Esophagus mucosa (tissue), 1 donor: ENCODE results near the gene VASH1. TPM values are rescaled to one million over a fixed set of nuclear protein-coding genes. Genes with fewer than 3 reads are reported as not detected.
"Not testable (repeated sequence)": the region's sequence is repeated elsewhere in the genome, so short reads cannot be mapped to it uniquely, and the experiment has no call there.

Experiments
- ATAC-seq: fragments of 200-7000 bp; cut with Tn5 transposase; one replicate; pipeline ENCODE4 v1.9.1; 2020
- total RNA-seq: library from RNA; stranded (reverse); gene quantifications from one replicate; pipeline ENCODE4 v1.2.4, GENCODE V29; 2023
- donor health status: DM: yes; HTN: yes; CAD: no.

VASH1 gene
- 1.4 TPM for total RNA-seq

DNA sequence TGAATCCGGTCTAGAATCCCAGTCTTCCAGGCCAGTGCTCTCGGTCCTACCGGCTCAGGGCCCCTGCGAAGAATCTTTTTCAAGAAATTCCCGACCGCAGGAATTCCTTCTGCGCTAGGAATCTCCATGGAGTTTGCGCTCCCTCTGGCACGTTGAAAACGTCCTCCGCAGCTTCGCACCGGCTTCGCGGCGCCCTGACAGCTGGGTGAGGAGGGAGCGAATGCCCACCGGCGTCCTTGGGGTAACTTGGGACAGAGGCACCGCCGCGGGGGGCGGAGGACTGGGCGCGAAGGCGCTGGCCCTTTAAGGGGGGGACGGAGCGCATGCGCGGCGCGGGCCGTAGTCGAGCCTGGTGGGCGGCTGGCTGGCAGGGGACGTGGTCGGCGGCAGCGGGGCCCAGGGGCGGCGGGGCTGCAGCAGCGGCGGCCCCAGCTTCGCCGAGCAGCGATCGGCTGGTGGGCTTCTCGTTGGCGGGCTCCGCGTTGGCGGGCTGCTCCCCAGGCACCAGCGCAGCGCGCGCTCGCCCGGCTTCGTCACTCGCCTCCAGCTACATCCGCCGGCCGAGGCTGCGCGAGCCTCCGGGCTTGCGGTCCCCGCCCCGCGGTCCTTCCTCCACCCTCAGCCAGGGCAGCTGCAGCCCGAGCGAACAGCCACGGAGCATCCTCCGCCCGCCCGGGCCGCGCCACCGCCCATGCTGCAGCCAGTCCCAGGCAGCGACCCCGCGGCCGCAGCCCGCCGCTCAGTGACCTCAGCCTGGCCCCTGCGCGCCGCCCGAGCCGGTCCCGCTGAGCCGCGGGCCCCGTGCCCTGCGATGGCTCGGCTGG lies at the start of gene VASH1:
Gene VASH1, plus strand, starts transcription at position 333 of the 824 bp plus-strand sequence. CDS start 1,354 bp downstream, outside the sequence.
- peak; percentile 65 for ATAC-seq

DNA sequence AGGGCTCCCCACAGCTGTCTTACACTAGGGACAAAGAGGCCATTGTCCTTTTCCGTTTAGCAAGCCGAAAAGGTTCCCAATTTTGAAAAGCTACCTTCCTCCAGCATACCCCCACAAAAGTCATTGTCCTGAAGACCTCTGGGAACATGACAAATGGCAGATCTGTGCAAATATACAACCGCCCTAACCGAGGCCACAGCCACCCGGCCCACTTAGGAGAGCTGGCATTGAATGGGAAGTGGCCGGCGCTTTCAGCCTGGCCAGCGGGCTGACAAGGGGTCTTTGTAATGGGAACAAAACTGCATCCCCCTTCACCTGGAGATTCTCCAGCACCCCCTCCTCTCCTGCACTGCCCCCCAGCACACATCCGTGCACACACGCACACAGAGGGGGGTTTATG lies 48.1 kb upstream of the VASH1 start:
- no peak for ATAC-seq

DNA sequence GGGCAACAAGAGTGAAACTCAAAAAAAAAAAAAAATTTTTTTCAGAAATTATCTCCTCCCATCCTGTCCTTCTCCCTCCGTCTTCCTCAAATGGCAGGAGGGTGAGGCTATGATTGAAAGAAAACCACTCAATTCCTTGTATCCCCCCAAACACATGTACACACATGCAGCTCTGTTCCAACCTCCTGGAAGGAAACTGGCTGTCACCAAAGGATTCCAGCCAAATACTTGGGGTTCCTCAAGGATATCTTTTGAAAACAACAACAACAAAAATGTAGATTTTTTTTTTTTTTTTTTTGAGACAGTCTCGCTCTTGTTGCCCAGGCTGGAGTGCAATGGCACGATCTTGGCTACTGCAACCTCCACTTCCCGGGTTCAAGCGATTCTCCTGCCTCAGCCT lies 46.8 kb upstream of the VASH1 start:
- no peak for ATAC-seq

DNA sequence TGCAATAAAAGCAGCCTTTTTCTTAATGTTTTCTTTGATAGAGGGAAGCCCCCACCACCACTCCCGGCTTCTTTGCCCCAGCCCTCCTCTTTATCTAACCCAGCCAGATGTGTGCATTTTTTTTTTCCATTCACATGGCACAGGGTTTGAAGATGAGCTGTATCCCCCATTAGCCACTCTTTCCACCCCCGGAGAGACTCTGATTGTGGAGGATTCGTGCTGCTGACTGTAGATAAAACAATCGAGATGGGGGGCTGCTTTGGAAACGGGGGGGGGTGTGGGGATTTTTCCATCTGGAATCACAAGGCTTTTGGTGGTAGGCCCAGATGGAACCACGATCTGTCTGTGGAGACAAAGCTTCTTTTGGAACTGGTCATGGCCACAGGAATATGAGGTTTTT lies 46.2 kb upstream of the VASH1 start:
- ATAC-seq = no peak

DNA sequence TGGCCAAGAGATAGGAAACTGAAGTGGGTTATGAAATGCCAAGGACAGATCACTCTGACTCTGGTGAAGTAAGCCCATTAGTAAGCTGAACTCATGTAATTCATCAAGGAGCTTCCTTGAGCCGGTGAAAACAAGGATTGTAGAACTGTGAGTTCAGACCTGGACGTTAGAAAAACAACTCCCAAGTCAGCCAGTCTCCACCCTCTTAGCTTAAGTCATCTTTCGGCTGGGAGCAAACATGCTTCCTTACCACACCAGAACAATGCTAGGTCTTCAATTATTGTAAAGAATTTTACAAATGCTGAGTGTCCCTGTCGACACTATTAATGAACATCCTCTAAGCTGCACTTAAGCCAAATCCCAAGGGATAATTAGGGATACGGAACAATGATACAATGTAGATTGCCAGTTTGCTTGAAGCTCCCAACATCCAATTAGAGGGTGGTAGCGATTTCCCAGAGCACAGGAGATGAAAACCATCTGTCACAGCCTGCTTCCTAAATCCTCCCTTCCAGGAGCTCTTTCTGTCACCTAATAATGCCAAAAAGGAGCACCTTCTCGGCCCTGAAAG lies 45.7 kb upstream of the VASH1 start:
- peak; percentile 50 for ATAC-seq

DNA sequence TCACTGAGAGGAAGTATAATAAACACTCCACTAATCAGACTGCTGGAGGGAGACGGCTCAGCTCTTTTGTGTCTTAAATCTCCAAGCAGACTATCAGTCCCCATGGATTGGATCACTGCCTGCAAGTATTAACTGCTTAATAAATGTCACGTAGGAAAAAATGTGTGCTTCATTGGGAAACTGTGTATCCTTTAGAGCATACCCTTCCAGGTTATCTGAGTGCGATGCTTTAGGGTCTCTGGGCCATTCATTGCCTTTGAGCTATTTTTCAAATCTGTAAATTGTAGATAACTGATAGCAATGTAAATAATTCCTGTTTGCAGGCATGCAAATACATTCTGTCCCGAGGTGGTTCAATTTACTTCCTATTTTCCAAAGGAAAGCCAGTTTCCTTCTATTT lies 45.0 kb upstream of the VASH1 start:
- ATAC-seq = no peak

DNA sequence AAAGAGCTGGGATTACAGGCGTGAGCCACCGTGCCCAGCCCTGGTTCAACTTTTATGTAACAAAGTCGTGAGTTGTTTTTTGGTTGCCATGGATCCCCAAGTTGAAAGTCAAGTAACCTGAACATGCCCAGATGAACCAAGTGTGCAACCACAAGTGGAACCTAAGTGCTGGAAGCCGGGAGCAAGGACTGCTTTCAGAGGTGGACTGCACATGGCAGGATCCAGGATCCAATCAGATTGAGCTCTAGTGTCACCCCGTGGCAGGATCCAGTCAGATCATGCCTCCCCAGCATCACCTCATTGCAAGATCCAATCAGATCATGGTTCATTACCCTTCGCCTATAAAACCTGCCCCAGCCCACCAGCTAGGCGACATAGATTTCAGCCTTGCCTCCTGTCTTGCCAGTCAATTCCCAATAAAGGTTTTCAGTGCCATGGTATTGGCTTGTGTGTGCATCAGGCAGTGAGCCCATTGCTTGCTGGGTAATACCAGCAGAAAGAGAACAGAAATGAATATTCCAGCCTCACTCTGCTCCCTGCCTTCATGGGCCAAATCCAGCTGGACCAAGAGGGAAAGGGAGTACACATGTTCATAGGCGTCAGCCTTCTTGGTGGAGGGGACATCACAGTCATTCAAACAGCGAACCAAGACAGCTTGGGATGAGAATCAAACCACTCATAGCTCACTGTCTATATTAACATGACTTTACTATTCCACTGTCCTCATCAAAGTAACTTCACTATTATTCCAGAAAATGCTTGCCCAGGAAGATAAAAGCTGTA lies 43.6 kb upstream of the VASH1 start:
- no peak for ATAC-seq

DNA sequence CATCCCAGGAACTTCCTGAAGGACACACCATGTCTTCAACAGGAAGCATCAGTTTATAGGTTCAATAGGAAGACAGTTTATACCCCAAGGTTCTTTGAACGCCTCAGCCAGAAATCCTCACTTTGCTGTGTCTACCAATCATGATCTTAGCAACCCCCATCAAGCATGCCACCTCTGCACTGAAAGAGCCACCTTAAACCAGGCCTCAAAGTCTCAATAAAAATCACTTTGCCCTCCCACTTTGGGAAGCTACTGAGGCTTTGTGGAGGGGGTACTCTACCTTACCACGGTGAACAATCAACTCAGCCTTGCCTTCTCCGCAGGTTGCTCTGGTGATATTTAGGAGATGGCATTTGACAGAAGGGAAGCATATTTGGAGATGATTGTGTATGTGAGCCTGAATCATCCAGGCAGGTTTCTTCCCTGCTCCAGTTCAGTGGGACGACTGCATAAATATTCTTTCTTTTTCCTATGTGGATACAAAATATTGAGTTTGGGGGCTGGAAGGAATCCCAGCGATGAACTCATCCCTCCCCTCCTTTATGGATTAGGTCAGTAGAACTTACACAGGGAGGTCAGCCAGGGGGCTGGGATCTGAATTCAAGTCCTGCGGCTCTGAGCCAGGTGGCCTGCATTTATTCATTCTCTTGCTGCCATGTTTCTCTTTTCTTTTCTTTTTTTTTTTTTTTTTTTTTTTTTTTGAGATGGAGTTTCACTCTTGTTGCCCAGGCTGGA lies 42.8 kb upstream of the VASH1 start:
- no peak for ATAC-seq

DNA sequence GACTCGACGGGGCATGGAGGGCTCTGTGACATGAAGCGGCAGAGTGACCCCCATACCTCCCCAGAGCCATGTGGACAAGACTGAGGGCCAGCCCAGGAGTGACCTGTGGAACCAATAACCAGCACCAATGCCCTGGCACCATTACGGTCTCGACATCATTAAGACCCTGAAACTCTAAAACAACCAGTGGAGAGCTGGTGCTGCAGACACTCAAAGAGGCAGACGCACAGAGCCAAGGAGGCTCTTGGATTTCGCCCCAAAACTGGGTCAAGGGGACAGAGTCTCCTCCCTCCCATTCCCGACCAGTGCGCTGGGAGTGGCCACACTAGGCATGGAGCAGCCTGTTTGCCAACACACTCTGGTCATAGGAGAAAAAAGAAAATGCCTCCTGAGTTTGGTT lies 41.6 kb upstream of the VASH1 start:
- peak; percentile 12 for ATAC-seq

DNA sequence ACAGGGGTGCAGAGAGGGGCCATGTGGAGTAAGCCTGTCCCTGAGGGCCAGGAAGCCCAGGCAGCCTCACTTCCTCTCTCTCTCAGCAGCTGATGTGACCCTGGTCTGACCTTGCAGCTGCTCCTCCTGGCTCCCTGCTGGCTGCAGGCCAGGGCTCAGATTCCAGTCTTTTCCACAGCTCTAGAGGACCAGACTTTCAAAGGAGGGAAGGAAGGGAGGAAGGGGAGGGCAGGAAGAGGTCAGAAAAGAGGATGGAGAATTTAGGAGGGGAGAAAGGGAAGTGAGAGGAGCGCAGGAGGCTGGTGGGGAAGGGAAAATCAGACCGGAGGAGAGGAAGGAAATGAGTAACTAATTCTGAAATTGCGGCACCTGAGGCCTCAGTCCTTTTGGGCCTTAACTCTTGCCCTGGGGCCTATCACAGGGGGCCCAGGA lies 40.9 kb upstream of the VASH1 start:
- peak; percentile 41 for ATAC-seq

DNA sequence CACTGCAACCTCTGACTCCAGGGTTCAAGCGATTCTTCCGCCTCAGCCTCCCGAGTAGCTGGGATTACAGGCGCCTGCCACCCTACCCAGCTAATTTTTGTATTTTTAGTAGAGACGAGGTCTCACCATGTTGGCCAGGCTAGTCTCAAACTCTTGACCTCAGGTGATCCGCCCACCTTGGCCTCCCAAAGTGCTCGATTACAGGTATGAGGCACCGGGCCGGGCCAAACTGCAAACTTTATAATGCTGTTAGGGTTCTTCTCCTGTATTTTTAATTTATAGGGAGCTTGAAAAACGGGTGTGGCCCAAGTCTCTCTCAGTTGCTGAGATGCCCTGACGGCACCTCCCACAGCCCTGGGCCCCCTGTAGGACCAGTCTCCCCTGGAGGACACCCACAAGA lies 39.8 kb upstream of the VASH1 start:
- ATAC-seq = not testable (repeated sequence)

DNA sequence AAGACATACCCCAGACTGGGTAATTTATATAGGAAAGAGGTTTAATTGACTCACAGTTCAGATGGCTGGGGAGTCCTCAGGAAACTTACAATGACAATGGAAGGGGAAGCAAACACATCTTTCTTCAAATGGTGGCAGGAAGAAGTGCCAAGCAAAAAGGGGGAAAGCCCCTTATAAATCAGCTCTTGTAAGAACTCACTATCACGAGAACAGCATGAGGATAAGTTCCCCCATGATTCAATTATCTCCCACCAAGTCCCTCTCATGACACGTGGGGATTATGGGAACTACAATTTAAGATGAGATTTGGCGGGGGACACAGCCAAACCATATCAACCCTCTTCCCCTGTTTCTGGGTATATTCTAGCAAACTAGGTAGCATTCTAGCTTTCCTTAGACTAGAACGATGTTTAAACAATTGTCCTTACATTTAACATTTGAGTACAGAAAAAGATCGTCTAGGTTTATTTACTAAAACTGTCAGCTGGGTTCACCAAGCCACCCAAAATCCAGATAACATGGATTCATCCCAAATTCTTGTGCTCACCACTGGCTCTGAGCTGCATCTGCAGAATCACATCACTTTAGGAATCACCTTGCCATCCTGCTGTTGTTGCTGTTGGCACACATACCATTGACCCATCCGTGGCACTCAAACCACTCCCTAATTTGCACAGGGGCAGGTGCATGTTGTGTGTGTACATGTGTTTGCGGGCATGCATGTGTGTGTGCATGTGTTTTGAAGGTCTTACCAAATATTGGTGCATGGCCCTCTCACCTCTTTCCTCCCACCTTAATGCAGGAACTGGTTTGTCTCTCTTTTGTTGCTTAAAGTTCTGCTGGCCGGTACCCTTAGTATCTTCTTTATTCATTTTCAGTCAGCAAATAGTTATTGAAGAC lies 36.4 kb upstream of the VASH1 start:
- ATAC-seq = no peak

DNA sequence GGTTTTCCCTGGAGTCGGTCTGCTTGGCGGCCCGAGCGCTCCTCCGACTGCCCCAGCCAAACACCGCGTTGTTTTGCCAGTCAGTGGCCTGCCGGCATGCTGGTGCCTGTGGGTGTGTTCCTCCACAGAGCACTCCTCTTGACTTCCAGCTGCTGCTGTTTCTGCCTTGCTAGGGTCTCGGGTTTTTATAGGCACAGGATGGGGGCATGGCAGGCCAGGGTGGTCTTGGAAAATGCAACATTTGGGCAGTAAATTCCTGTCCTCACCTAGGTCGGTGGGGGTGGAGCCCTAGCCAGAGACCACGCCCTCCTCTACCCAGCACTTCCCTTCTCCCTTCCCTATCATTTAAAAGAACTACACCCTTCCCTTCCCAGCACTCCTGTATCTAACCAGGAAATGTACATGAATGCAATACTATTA lies 34.7 kb upstream of the VASH1 start:
- ATAC-seq = no peak

DNA sequence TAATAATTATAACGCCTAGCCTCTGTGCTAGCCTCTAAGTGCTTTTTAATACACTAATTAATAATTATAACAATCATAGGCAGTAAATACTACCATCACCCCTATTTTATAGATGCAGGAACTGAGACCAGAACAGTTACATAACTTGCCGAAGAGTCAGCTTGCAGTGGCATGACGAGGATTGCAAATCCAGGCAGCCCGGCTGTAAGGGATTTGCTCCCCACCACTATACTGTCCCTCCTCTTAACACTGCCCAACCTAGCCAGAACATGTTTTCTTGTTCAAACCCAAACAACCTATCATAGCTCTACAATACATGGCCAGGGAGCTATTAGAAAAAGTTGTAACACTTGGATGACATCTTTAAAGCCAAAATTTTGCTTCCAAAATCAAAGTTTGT lies 33.9 kb upstream of the VASH1 start:
- peak; percentile 68 for ATAC-seq

DNA sequence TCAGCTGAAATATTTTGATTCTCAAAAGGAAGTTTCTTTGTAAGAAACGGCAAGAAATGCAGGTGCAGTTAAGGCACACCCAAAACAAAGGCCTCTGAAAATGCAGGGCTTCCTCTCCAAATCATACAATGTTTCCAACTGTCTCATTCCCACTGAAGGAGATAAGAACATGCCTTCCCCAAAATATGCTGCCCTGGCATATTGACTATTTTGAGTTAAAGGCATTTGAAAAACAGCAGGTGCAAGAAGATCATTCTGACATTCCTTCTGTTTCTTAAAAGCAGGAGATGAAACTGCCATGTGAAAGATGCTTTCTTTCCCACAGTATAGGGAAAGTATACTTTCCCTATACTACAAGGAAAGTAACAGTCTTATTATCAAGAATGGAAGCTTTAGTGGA lies 33.4 kb upstream of the VASH1 start:
- ATAC-seq = no peak

DNA sequence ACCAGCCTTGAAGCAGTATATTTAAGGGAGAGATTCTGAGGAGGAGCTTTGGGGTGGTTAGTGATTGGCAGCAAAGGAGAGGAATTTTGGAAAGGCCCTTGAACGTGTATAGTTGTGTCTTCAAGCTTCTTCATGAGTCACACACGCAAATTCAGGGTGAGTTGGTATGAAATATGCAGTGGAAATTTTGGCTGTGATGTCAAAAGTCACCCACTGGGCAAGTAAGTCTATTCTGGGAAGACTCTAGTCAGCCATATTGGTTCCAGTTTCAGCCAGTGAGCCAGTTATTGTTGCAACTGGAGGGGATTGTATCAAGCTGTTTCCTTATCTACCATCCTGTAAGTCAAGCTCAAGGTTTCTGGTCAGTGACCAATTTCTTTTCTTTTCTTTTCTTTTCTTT lies 32.0 kb upstream of the VASH1 start:
- ATAC-seq = no peak

DNA sequence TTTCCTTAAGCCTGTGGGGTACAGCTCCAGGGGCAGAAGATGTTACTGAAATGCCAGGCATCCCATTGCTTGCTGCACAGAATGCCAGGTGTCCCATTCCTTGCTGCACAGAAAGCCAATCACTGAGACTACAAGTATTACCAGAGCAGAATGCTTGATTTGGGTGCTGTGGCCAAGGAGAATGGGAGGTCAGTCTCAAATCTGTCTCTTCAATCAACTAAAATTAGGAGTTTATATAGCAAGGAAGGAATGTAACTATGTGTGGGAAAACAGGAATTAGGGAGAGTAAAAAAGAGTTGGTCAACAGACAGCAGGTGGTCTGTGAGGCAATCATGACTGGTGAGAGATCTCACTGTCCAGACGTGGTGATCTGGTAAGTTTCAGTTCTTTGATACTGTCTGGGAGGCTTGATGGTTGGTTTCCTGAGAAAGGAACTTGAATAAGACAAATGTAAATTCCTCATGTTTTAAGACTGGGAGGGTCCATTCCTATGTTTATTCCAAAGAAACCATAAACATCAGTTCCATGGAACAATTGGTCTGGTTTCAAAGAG lies 31.2 kb upstream of the VASH1 start:
- no peak for ATAC-seq

DNA sequence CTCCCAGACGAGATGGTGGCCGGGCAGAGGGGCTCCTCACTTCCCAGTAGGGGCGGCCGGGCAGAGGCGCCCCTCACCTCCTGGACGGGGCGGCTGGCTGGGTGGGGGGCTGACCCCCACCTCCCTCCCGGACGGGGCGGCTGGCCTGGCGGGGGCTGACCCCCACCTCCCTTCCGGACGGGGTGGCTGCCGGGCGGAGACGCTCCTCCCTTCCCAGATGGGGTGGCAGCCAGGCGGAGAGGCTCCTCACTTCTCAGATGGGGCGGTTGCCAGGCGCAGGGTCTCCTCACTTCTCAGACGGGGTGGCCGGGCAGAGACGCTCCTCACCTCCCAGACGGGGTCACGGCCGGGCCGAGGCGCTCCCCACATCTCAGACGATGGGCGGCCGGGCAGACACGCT lies 26.8 kb upstream of the VASH1 start:
- ATAC-seq = not testable (repeated sequence)

DNA sequence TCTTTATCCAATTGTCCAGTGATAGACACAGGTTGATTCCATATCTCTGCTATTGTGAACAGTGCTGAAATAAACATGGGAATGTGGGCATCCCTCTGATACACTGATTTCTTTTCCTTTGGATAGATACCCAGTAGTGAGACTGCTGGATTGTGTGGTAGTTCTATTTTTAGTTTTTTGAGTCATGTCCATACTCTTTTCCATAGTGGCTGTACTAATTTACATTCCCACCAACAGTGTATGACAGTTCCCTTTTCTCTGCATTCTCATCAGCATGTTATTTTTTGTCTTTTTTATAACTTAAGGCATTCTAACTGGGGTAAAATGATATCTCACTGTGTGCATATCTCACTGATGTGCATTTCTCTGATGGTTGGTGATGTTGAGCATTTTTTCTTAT lies 24.8 kb upstream of the VASH1 start:
- no peak for ATAC-seq

DNA sequence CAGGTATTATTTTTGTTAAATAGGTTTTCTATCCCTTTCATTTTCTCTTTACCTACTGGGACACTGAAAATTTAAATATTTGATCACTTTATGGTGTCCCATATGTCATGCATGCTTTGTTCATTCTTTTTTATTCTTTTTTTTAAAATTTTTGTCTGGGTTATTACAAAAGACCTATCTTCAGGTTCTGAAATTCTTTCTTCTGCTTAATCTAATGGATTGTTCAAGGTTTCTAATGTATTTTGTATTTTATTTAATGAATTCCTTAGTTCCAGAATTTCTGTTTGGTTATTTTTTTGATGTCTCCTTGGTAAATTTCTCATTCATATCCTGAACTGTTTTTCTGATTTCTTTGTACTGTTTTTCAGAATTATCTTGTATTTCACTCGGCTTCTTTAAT lies 20.2 kb upstream of the VASH1 start:
- no peak for ATAC-seq

DNA sequence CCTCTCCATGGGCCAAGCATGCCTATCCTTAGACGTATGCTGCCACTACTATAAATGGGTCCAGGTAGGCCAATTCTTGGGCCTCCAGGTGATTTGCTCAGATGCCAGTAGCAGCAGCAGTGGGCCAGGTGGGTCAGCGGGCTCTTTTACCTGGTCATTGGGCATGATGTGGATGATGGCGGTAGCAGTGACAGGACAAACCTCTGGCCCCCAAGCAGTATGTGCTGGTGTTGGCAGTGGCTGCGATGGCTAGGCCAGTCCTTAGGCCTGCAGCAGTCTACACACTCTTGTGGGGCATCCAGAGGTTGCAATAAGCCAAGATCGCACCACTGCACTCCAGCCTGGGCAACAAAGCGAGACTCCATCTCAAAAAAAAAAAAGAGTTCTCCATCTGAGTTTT lies 19.1 kb upstream of the VASH1 start:
- no peak for ATAC-seq
